Measurements from ENCODE around the gene CKLF.

The CKLF gene

DNA sequence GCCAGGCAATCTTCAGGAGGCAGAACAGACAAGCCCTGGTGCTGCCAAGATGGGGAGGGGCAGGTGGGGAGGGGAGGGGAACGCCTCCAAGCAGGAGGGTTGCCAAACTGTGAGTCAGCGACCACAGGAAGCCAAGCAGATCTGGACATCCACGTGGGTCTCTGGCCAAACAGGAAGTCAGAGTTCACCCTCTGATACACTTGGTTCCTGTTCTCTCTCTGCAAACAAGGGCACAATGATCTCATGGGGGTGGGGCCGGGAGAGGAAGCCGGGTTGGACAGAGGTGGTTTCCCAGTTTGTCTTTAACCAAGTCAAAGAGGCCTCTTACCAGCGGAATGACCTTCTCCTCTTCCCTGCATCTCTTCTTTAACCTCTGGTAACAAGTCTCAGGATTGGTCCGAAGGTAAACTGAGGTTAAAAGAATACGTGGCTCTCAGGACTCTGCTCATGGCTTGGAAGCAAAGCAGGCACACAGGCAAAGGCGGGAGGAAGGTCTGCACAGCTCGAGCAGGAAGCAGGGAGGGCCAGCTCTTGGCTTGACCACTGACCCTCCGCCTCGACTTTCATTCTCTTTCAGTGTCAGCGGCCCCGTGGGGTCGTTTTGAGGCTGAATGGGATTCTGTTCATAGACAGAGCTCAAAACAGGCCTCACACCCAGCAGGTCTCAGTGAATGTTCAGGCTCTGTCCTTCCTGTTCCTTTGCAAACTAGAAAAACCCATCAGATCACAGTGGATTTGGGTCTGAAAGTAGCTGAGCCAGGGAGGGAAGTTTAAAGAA is 35.4 kb upstream of the CKLF start:
- peak; percentile 99 for DNase-seq (ENCODE audit: insufficient read length, low spot score)
- peak; percentile 97 for FAIRE-seq

DNA sequence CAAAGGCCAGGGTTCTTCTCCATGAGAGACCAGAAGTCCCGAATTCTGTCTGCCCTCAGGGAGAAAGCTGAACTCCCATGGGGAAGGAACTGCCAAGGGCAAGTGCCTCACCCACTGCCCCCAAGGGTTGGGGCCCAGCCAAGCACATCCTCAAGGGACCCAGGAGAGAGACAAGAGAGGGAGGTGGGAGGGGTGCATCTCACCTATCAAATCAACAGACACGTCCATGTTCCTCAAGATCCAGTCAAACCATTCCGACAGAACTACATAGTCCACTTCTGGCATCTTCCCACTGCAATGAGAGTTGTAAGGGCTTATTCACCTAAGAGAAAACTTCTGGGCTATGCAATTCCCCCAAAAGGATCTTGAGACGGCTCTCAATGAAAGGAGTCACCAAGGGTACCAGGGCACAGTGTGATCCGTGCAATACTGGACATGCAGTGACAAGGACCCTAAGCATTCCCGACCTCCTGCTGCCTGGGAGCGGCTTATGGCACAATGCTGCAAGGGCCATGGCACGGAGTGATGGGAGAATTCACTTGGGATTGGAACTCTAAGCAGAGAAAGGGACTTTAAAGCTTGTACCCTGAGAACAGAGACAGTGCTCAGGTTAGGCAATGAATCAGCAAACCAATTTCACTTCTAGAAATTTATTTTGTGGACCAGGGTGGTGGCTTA is 34.7 kb upstream of the CKLF start:
- FAIRE-seq (no peak), DNase-seq (ENCODE audit: insufficient read length, low spot score) (no peak)

GRCh38 chr16:66519482-66520373 is 32.6 kb upstream of the CKLF start:
- FAIRE-seq (no peak), DNase-seq (ENCODE audit: insufficient read length, low spot score) (no peak)

DNA sequence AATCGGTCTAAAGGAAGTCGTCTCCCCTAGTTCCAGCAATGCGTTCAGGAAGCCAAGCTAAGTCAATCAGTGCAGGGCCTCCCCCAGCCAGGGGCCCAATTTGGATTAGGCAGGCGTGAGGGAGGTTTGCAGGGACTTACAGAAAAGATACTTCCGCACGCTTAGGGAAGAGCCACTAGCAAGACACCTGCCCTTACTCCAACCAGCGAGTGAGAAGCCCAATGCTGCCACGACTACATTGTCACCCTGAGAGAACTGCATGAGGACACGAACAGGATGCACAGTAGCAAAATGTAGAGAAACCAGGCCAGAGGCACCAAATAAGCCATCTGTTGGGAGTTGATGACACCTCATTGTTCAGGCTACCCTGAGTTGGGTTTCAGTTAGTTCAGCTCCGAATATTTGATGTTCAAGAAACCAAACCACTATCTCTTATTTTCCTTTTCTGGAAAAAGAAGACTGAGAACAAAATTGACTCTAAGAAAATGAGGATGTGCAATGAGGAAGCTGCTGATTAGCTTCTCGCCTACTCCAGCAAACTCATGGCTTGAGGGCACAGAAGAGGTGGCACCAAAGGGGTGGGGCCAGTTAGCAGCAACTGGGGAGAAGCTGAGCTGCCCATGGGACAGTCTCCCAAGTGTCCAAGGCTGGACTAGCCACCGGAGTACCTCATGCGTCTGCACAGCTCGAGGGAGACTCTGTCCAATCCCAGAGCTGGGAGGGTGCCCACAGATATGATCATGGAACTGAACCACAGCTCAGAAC is 31.8 kb upstream of the CKLF start:
- no peak for FAIRE-seq
- DNase-seq (ENCODE audit: insufficient read length, low spot score), result no peak

- FAIRE-seq (no peak), DNase-seq (ENCODE audit: insufficient read length, low spot score) (no peak)
These were observed 31.1 kb upstream of the CKLF start for GRCh38 chr16:66521252-66521713.

DNA sequence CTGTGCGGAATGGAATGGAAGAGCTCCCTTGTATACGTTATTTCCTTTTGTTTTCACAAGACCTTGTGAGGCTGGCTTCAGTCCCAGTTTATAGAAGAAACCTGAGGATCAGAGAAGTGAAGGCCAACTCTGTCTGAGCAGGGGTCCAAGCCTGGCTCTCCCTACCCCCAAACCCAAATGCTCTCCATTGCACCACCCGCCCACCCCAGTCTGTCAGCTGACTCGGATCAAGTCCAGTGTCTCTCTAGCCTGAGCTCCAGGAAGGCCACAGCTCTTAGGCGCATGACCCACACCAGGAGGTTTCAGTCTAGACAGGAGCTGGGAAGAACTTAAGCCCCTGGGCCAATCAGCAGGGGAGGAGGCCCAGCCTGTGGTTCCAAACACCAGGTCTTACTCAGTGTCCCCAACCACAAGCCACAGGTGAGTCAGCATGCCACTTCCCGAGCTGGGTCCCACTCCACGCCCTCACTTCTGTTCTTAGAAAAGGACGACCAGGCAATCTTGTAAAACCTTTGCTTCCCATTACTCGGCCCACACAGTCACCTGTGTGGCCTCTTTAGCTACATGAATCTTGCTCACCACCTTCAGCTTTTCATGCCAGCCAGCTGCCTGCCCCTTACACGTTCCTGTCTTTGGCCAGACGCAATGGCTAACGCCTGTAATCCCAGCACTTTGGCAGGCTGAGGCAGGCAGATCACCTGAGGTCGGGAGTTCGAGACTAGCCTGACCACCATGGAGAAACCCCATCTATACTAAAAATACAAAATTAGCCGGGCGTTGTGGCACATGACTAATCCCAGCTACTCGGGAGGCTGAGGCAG is 30.2 kb upstream of the CKLF start:
- no peak for FAIRE-seq
- no peak for DNase-seq (ENCODE audit: insufficient read length, low spot score)

- FAIRE-seq (no peak), DNase-seq (ENCODE audit: insufficient read length, low spot score) (no peak)
These were observed 29.4 kb upstream of the CKLF start for GRCh38 chr16:66522816-66523590.

DNA sequence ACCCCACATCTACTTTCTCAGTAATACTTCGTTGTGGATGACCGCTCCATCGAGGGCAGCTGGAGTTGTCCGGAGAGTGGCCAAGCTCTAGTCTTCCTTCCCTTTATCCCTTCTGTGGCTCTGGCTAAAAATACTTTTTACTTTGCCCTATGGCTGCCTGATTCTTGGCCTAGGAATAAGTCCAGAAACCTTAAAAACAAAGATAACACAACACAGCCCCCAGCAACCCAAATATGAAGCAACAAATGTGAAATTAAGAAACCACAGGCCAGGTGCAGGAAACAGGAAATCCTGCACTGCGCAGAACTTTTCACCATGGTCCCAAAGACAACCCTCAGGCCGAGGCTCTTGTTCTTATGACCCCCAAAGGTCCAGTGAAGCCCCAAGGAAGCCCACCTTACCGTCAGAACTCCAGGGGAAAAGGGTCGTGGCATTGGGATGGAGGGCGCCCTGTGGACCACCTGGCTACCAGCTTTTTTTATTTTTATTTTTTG is 28.5 kb upstream of the CKLF start:
- DNase-seq (ENCODE audit: insufficient read length, low spot score) (no peak), FAIRE-seq (no peak)

GRCh38 chr16:66524601-66525164 is 27.7 kb upstream of the CKLF start:
- DNase-seq (ENCODE audit: insufficient read length, low spot score) (no peak), FAIRE-seq (no peak)

- FAIRE-seq, result no peak
These were observed 26.8 kb upstream of the CKLF start for GRCh38 chr16:66525396-66526180.

DNA sequence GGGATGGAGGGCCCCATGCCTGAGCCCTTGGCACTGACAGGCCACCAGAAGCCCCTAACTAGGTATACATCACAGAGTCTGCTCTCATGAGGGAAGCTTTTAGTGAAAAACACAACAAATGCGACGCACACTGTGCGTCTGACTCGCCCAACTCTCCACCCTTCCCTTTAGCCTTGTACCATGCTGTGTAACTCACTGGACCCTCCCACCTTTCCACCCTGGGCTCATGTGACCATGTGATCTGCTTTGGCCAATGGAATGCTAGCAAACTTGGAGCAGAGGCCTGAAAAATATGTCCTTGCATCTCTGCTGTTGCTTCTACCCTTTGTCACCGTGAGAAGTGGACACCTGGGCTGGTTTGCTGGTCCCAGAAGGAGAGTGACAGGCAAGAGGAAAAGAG is 24.1 kb upstream of the CKLF start:
- no peak for FAIRE-seq
- DNase-seq (ENCODE audit: insufficient read length, low spot score), result no peak

More at GRCh38 chr16:66525396-66526180, 26.8 kb upstream of the CKLF start:
- peak; percentile 39 for DNase-seq (ENCODE audit: insufficient read length, low spot score)

DNA sequence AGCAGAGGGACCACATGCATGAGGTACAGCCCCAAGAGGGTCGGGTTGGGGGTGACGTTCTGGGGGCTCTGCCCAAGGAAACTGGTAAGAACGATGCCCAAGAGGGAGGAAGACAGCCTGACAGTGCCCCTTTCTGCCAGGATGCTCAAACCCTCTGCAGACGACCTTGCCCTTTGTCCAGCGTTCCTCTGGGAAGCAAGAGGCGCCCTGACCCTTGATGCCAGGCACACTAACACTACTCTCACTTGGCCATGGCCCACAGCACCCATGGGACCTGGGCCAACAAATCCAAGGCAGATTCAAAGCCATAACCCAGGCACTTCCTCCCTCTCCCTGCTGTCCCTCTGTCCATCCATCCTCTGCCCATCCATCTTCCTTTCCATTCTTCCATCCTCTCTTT is 22.9 kb upstream of the CKLF start:
- no peak for FAIRE-seq
- DNase-seq (ENCODE audit: insufficient read length, low spot score), result no peak

GRCh38 chr16:66534376-66534799 is 18.0 kb upstream of the CKLF start:
- DNase-seq (ENCODE audit: insufficient read length, low spot score) (no peak), FAIRE-seq (no peak)

DNA sequence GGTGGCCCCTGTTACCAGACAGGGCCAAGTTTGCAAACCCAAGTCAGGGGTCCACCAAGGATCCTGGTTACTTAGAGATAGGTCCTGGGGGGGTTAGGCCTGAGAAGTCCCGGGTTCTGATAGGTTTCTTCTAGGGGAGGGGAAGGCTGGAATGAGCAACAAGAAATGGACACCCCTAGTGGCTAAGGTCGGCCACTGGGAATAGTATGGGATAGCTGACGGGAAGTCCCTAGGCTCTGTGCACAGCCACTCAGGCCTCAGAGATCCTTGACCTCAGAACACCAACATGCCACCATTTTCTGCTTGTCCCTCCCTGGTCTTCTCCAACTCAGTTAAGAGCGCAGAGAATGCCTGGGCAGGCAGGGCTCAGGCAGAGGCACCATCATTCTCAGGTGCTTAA is 15.9 kb upstream of the CKLF start:
- FAIRE-seq, result no peak
- DNase-seq (ENCODE audit: insufficient read length, low spot score), result no peak

GRCh38 chr16:66537236-66537635 is 15.1 kb upstream of the CKLF start:
- FAIRE-seq (no peak), DNase-seq (ENCODE audit: insufficient read length, low spot score) (no peak)

DNA sequence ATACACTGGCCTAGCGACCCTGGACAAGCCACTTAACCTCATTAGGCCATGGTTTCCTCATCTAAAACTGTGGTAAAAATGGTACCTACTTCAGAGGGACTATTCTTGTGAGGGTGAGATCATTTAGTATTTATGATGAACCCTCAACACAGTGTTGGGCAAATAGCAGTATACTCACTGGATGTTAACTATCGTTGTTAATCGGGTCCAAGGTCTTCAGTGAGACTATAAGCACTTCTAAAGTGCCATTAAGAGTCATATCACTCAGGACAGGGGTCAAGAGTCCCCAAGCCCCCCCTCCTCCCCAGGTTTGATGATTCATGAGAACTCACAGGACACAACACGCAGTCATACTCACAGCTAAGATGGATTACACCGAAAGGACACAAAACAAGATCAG is 13.5 kb upstream of the CKLF start:
- FAIRE-seq, result no peak
- no peak for DNase-seq (ENCODE audit: insufficient read length, low spot score)

- DNase-seq (ENCODE audit: insufficient read length, low spot score) (no peak), FAIRE-seq (no peak)
These were observed 12.5 kb upstream of the CKLF start for GRCh38 chr16:66539623-66540469.
